ENCODE data around the gene DDIT4. TPM values are rescaled to one million over a fixed set of nuclear protein-coding genes. Genes with fewer than 3 reads are reported as not detected.
A peak's percentile ranks its signal among the peaks of the same experiment; 100 is the strongest.

The DDIT4 gene
- total RNA-seq, 2 experiments from 2014 or later: 382 to 384 TPM

GRCh38 chr10:72250666-72251065, 23.1 kb upstream of the DDIT4 start:
- ChIA-PET CTCF (interaction anchor here (0.9 to 2.1 kb wide), 2 partner anchors 10 to 202 kb away, joined by 3 to 4 read pairs; no protein-coding TSS in a partner anchor), POLR2A (interaction anchor here (5.3 to 6.4 kb wide), 2 partner anchors 10 to 24 kb away, joined by 52 to 60 read pairs; partner anchors contain the start of gene DDIT4)
- ATAC-seq: no peak
- peaks cover 3% of the 10 kb centered on the region for H3K36me3 Mint-ChIP-seq (ENCODE audit: low read depth)
- DNase-seq: no peak
- peak overlapping the region; percentile 15 for H3K4me3 Mint-ChIP-seq
- H3K27ac Mint-ChIP-seq: peak overlapping the region; percentile 66
- H3K27me3 Mint-ChIP-seq (ENCODE audit: low read depth): no peaks in the 10 kb centered on the region
- peaks cover 82% of the 10 kb centered on the region for H3K4me1 Mint-ChIP-seq (ENCODE audit: low read depth)
- no peaks in the 10 kb centered on the region for H3K9me3 Mint-ChIP-seq (ENCODE audit: insufficient read depth)

- no peak for DNase-seq
- Mint-ChIP-seq H3K27ac (no peak overlapping the region), H3K9me3 (ENCODE audit: insufficient read depth) (no peaks in the 10 kb centered on the region), H3K27me3 (ENCODE audit: low read depth) (no peaks in the 10 kb centered on the region), H3K4me3 (no peak overlapping the region), H3K4me1 (ENCODE audit: low read depth) (peaks cover 80% of the 10 kb centered on the region), H3K36me3 (ENCODE audit: low read depth) (peaks cover 6% of the 10 kb centered on the region)
- CTCF ChIA-PET: interaction anchor here (1.4 to 2.1 kb wide), 3 partner anchors 10 to 203 kb away, joined by 3 to 8 read pairs (median 4); no protein-coding TSS in a partner anchor
- POLR2A ChIA-PET: no interaction called here
- ATAC-seq: no peak
These were observed 22.1 kb upstream of the DDIT4 start for GRCh38 chr10:72251635-72252034.

DNA sequence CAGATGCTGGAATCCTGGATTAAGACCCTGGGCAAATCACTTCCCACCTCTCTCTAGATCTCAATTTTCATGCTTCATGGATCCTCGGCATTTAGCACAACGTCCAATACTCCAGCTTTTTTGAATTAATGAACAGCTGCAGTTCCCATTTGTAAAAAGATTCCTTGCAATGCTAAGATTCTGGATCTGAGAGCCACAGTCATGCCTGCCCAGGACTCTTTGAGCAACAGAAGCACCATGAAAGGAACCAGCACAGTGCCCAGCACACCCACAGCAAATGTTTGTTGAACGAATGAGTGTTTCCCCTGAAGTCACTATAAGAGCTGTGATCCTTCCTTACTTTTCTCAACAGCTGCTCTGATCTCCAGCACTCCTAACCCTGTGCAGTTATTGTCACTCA, 20.8 kb upstream of the DDIT4 start:
- Mint-ChIP-seq H3K27me3 (ENCODE audit: low read depth) (no peaks in the 10 kb centered on the region), H3K4me3 (no peak overlapping the region), H3K4me1 (ENCODE audit: low read depth) (peaks cover 76% of the 10 kb centered on the region), H3K27ac (peak overlapping the region; percentile 16), H3K9me3 (ENCODE audit: insufficient read depth) (no peaks in the 10 kb centered on the region), H3K36me3 (ENCODE audit: low read depth) (peaks cover 4% of the 10 kb centered on the region)
- ATAC-seq: no peak
- DNase-seq: no peak
- POLR2A ChIA-PET: interaction anchor here (0.8 to 3.3 kb wide), 3 partner anchors 22 to 74 kb away, joined by 3 to 46 read pairs (median 4); partner anchors contain the start of gene DDIT4
- CTCF ChIA-PET: interaction anchor here (1.0 to 4.3 kb wide), 8 partner anchors 8 to 85 kb away, joined by 3 to 33 read pairs (median 6); partner anchors contain the start of gene DDIT4

GRCh38 chr10:72253578-72253977, 20.1 kb upstream of the DDIT4 start:
- H3K9me3 Mint-ChIP-seq (ENCODE audit: insufficient read depth): no peaks in the 10 kb centered on the region
- peak overlapping the region; percentile 16 for H3K27ac Mint-ChIP-seq
- POLR2A ChIA-PET: interaction anchor here (1.2 to 3.3 kb wide), 3 partner anchors 21 to 69 kb away, joined by 3 to 46 read pairs (median 5); partner anchors contain the start of gene DDIT4
- CTCF ChIA-PET: interaction anchor here (0.8 to 4.3 kb wide), 8 partner anchors 8 to 205 kb away, joined by 3 to 33 read pairs (median 6); partner anchors contain the start of gene DDIT4
- ATAC-seq (no peak), DNase-seq (no peak)
- H3K36me3 Mint-ChIP-seq (ENCODE audit: low read depth): peaks cover 3% of the 10 kb centered on the region
- H3K4me3 Mint-ChIP-seq: no peak overlapping the region
- H3K27me3 Mint-ChIP-seq (ENCODE audit: low read depth): no peaks in the 10 kb centered on the region
- H3K4me1 Mint-ChIP-seq (ENCODE audit: low read depth): peaks cover 72% of the 10 kb centered on the region

DNA sequence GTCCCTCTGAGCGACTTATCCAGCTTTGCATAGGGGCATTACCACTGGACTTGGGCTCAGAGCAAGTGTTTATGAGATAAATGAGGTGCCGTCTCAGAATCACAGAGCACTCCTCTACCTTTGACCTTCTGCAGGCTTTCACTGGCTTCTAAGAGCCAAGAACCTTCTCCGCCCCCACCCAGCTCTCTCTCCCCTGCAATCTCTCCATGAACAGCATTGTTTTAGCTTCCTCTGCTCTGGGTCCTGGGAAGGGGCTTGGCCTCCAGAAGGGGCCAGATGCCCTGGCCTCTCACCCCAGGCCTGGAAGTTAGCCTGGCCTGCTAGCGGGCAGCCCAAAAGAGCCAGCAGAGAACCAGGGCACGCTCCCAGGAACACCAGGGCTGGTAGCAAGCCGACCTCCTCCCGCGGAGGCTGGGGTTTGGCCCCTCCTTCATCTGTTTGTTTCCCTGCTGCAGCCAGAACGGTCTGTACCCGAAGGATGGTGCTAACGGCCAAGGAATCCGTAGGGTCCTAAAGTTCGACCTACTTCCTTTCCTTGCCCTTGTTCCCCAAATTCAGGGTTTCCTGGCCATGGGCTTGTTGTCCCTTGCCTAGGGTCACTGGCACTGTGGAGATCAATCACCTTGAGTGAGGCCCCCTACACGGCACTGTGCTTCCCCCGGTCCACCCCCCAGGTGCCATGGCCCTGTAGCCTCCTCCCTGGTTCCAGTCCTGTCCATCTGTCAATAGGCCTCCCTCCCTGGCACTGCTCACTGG, 18.7 kb upstream of the DDIT4 start:
- Mint-ChIP-seq H3K4me1 (ENCODE audit: low read depth) (peaks cover 78% of the 10 kb centered on the region), H3K4me3 (peak overlapping the region; percentile 77), H3K9me3 (ENCODE audit: insufficient read depth) (no peaks in the 10 kb centered on the region), H3K36me3 (ENCODE audit: low read depth) (peaks cover 3% of the 10 kb centered on the region), H3K27me3 (ENCODE audit: low read depth) (no peaks in the 10 kb centered on the region), H3K27ac (peak overlapping the region; percentile 95)
- DNase-seq (peak; percentile 73), ATAC-seq (peak; percentile 79)
- CTCF ChIA-PET: interaction anchor here (0.6 to 4.3 kb wide), 14 partner anchors 8 to 147 kb away, joined by 3 to 33 read pairs (median 4); partner anchors contain the start of gene DDIT4
- POLR2A ChIA-PET: interaction anchor here (0.6 to 3.3 kb wide), 10 partner anchors 9 to 167 kb away, joined by 3 to 46 read pairs (median 4); partner anchors contain the start of genes DDIT4 and SPOCK2

DNA sequence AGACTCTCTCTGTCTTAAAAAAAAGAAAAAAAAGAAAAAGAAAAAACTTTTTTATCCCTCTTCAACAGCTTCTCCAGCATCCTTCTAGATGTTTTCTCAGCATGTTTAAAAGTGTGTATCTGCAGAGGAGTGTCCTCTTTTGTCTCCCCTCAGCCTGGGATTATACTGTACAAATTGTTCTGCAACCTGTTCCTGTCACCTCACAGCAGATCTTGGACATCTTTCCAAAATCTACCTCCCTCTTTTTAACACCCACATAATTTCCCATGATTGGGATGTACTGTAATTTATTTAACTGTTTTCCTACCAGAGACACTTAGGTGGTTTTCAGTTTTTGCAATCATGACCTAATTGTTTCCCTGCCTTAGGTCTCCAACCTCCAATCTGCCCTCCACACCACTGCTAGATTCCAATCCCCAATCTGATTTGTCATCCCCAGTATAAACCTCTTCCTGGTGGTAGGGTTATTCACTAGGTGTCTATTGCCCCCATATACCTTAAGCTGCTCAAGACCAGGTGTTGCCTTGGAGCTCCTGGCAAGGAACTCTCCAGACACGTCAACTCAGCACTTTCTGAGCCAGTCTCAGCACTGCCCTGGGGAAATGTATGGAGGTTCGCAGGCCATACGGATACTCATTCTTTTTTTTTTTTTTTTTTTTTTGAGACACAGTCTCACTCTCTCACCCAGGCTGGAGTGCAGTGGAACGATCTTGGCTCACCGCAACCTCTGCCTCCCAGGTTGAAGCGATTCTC, 17.6 kb upstream of the DDIT4 start:
- H3K4me1 Mint-ChIP-seq (ENCODE audit: low read depth): peaks cover 79% of the 10 kb centered on the region

GRCh38 chr10:72257051-72257892, 16.5 kb upstream of the DDIT4 start:
- no peak for DNase-seq
- ChIA-PET POLR2A (interaction anchor here (1.1 to 1.2 kb wide), 2 partner anchors 16 to 39 kb away, joined by 3 to 4 read pairs; no protein-coding TSS in a partner anchor), CTCF (interaction anchor here (1.0 to 4.8 kb wide), 4 partner anchors 16 to 80 kb away, joined by 3 to 28 read pairs (median 5); partner anchors contain the start of gene DDIT4)
- Mint-ChIP-seq H3K4me1 (ENCODE audit: low read depth) (peaks cover 78% of the 10 kb centered on the region), H3K27me3 (ENCODE audit: low read depth) (no peaks in the 10 kb centered on the region), H3K27ac (peak overlapping the region; percentile 54), H3K9me3 (ENCODE audit: insufficient read depth) (no peaks in the 10 kb centered on the region), H3K36me3 (ENCODE audit: low read depth) (peaks cover 3% of the 10 kb centered on the region), H3K4me3 (no peak overlapping the region)
- no peak for ATAC-seq

More for the DNA sequence above, 17.6 kb upstream of the DDIT4 start:
- DNase-seq (no peak), ATAC-seq (no peak)
- Mint-ChIP-seq H3K27me3 (ENCODE audit: low read depth) (no peaks in the 10 kb centered on the region), H3K36me3 (ENCODE audit: low read depth) (peaks cover 3% of the 10 kb centered on the region), H3K9me3 (ENCODE audit: insufficient read depth) (no peaks in the 10 kb centered on the region), H3K27ac (peak overlapping the region; percentile 66), H3K4me3 (no peak overlapping the region)
- POLR2A ChIA-PET: interaction anchor here (0.7 to 3.3 kb wide), 5 partner anchors 19 to 71 kb away, joined by 3 to 46 read pairs (median 5); partner anchors contain the start of gene DDIT4
- CTCF ChIA-PET: interaction anchor here (1.0 to 4.3 kb wide), 7 partner anchors 9 to 148 kb away, joined by 3 to 33 read pairs (median 6); partner anchors contain the start of gene DDIT4

GRCh38 chr10:72258617-72259016, 15.1 kb upstream of the DDIT4 start:
- peaks cover 74% of the 10 kb centered on the region for H3K4me1 Mint-ChIP-seq (ENCODE audit: low read depth)
- H3K36me3 Mint-ChIP-seq (ENCODE audit: low read depth): peaks cover 3% of the 10 kb centered on the region
- no peaks in the 10 kb centered on the region for H3K27me3 Mint-ChIP-seq (ENCODE audit: low read depth)
- no peak overlapping the region for H3K4me3 Mint-ChIP-seq
- ATAC-seq: no peak
- POLR2A ChIA-PET: interaction anchor here (1.1 to 5.0 kb wide), 5 partner anchors 11 to 171 kb away, joined by 3 to 60 read pairs (median 4); partner anchors contain the start of genes DDIT4 and SPOCK2
- no peak for DNase-seq
- H3K27ac Mint-ChIP-seq: peak overlapping the region; percentile 85
- no peaks in the 10 kb centered on the region for H3K9me3 Mint-ChIP-seq (ENCODE audit: insufficient read depth)
- CTCF ChIA-PET: interaction anchor here (0.8 to 4.8 kb wide), 5 partner anchors 14 to 79 kb away, joined by 3 to 28 read pairs (median 4); no protein-coding TSS in a partner anchor

- peaks cover 75% of the 10 kb centered on the region for H3K4me1 Mint-ChIP-seq (ENCODE audit: low read depth)
- H3K36me3 Mint-ChIP-seq (ENCODE audit: low read depth): peaks cover 3% of the 10 kb centered on the region
- ATAC-seq (no peak), DNase-seq (peak; percentile 40)
- H3K27me3 Mint-ChIP-seq (ENCODE audit: low read depth): no peaks in the 10 kb centered on the region
- CTCF ChIA-PET: interaction anchor here (1.0 to 4.8 kb wide), 17 partner anchors 9 to 363 kb away, joined by 3 to 60 read pairs (median 6); partner anchors contain the start of gene DDIT4
- no peaks in the 10 kb centered on the region for H3K9me3 Mint-ChIP-seq (ENCODE audit: insufficient read depth)
- POLR2A ChIA-PET: interaction anchor here (1.0 to 5.4 kb wide), 12 partner anchors 10 to 72 kb away, joined by 3 to 88 read pairs (median 12); partner anchors contain the start of genes ANAPC16, ASCC1 and DDIT4
- peak overlapping the region; percentile 82 for H3K4me3 Mint-ChIP-seq
- peak overlapping the region; percentile 98 for H3K27ac Mint-ChIP-seq
These were observed 14.1 kb upstream of the DDIT4 start for GRCh38 chr10:72259491-72260238.

All from activated CD8-positive, alpha-beta T cell treated with anti-CD3 and anti-CD28 coated beads, Interleukin-2, amount 10 ng/mL, durations not matched to agents 7 days and 5 days (primary cell).